ENCODE measurements around the gene CTCFL. TPM values are rescaled to one million over a fixed set of nuclear protein-coding genes. Genes with fewer than 3 reads are reported as not detected.
A peak's percentile ranks its signal among the peaks of the same experiment; 100 is the strongest.

CTCFL gene
- total RNA-seq, 2 donors from 2014 or later, result 10.8 TPM; not detected in 1

DNA sequence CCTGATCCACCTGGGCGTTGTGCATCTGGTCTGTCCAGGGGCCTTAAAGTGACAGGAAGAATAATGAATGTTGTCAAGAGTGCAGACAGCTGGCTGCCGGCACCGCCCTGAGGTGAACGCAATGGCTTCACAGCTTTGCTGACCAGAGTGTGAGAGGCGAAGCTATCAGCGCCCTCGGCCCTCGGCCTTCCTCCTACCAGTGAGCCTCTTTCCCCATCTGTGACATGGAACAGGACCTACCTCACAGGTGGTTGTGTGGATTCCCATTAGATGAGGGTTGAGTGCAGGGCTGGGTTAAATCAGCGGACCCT, 54.8 kb downstream of the CTCFL start:
- TF ChIP-seq, protein P1, sequence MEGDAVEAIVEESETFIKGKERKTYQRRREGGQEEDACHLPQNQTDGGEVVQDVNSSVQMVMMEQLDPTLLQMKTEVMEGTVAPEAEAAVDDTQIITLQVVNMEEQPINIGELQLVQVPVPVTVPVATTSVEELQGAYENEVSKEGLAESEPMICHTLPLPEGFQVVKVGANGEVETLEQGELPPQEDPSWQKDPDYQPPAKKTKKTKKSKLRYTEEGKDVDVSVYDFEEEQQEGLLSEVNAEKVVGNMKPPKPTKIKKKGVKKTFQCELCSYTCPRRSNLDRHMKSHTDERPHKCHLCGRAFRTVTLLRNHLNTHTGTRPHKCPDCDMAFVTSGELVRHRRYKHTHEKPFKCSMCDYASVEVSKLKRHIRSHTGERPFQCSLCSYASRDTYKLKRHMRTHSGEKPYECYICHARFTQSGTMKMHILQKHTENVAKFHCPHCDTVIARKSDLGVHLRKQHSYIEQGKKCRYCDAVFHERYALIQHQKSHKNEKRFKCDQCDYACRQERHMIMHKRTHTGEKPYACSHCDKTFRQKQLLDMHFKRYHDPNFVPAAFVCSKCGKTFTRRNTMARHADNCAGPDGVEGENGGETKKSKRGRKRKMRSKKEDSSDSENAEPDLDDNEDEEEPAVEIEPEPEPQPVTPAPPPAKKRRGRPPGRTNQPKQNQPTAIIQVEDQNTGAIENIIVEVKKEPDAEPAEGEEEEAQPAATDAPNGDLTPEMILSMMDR (IDR thresholded peaks at IDR 0.05), result no peak
- TF ChIP-seq POLR2AphosphoS5 (IDR thresholded peaks at IDR 0.05) (no peak), POLR2A (IDR thresholded peaks at IDR 0.05) (no peak)
- H3K27ac ChIP-seq, result no peak overlapping the region
- H3K9me3 ChIP-seq, result no peaks in the 10 kb centered on the region
- no peaks in the 10 kb centered on the region for H3K4me1 ChIP-seq (replicated peaks)
- no peak overlapping the region for H3K4me3 ChIP-seq
- no peaks in the 10 kb centered on the region for H3K36me3 ChIP-seq
- WGBS, result 81% methylated on average over 9 of the region's 9 CpGs
- DNase-seq (ENCODE audit: low spot score), result no peak
- intact Hi-C loops (cut with DNase I), result no loop called here
- H3K27me3 ChIP-seq (replicated peaks; ENCODE audit: insufficient read depth), result no peaks in the 10 kb centered on the region

DNA sequence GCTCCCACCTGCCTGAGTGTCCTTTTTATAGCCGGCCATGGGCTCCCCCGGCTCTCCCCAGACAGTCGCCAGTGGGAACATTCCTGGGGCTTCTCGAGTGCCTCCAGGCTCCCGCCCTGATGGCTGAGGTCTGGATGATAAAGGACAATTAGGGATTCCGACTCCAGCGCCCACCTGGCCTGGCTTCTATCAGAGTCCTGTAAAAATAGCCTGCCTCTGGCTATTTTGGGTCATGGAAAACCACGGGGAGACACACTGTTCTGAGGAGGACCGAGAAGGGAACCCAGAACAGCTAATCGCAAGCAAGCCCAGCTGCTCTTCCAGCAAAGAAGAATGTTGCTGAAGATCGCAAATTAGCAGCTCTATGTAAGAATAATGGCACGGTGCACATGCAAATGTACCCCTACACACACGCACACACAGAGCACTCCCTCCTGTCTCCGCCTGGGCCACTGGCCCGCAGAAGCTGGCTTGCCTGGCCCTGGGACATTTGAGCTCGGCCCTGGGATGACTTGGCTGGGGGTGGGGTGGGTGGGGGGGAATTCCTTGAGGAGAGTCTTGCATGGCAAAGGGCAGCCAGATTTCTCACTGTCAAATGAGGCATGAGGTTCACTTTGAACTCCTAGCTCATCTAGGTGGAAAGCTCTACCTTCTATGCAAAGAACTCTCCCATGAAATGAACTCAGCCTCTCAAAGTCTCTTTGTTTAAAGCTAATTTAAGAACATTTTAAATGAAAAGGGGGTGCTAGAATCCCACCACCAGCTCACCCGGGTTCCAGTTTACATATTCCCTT, 55.3 kb downstream of the CTCFL start:
- H3K27me3 ChIP-seq (replicated peaks; ENCODE audit: insufficient read depth), result no peaks in the 10 kb centered on the region
- no peak for DNase-seq (ENCODE audit: low spot score)
- no peak overlapping the region for H3K27ac ChIP-seq
- no peaks in the 10 kb centered on the region for H3K36me3 ChIP-seq
- TF ChIP-seq, protein P1 (IDR thresholded peaks at IDR 0.05), result no peak
- peak; percentile 5 for TF ChIP-seq POLR2AphosphoS5 (IDR thresholded peaks at IDR 0.05)
- no peak for TF ChIP-seq POLR2A (IDR thresholded peaks at IDR 0.05)
- H3K4me3 ChIP-seq, result no peak overlapping the region
- H3K4me1 ChIP-seq (replicated peaks), result no peaks in the 10 kb centered on the region
- WGBS, result 38% methylated on average over 17 of the region's 17 CpGs
- intact Hi-C loops (cut with DNase I), result no loop called here
- no peaks in the 10 kb centered on the region for H3K9me3 ChIP-seq

DNA sequence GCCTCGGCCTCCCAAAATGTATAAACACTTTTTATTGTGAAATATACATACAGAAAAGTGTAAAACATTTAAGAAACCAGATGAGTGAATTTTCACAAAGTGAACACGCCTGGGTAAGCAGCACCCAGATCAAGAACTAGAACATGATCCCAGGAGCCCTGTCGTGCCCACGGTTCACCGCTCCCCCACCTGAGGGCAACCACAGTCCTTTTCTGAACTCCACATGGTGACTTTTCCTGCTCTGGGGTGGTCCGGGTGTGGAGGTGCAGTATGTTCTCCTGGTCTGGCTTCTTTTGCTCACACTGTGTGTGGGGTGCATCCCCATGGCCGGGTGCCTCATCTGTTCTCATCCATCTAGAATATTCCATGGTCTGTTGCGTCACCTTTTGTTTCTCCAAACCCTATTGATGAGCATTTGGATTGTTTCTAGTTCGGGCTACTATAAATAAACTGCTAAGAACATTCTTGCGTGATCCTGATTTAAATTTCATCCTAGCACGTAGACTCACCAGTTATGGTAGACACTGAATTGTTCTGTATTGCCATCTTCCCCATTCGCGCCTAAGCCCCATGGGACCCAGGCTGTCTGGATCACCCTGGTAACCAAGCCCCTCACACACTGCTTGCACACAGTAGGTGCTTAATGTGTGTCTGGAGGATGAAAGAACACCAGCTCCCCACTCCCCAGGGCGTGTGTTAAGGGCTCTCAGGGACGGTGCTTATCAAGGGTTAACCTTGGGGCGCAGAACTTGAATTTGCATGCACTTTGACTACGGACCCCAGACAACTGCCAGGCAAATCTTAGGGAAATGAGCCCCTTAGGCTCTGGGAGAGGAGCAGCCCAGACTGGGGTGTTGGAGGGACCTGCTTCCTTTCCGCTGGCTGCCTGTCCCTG, 56.2 kb downstream of the CTCFL start:
- H3K9me3 ChIP-seq, result no peaks in the 10 kb centered on the region
- 82% methylated on average over 18 of the region's 18 CpGs for WGBS
- H3K27me3 ChIP-seq (replicated peaks; ENCODE audit: insufficient read depth), result no peaks in the 10 kb centered on the region
- no peaks in the 10 kb centered on the region for H3K36me3 ChIP-seq
- TF ChIP-seq POLR2A (IDR thresholded peaks at IDR 0.05), result no peak
- TF ChIP-seq, protein P1 (IDR thresholded peaks at IDR 0.05), result no peak
- no peak for TF ChIP-seq POLR2AphosphoS5 (IDR thresholded peaks at IDR 0.05)
- no peak overlapping the region for H3K4me3 ChIP-seq
- no peak for DNase-seq (ENCODE audit: low spot score)
- intact Hi-C loops (cut with DNase I), result no loop called here
- H3K27ac ChIP-seq, result no peak overlapping the region
- H3K4me1 ChIP-seq (replicated peaks), result no peaks in the 10 kb centered on the region

- Histone ChIP-seq H3K4me3 (no peak overlapping the region), H3K27ac (no peak overlapping the region), H3K4me1 (replicated peaks) (no peaks in the 10 kb centered on the region), H3K36me3 (no peaks in the 10 kb centered on the region), H3K9me3 (no peaks in the 10 kb centered on the region), H3K27me3 (replicated peaks; ENCODE audit: insufficient read depth) (no peaks in the 10 kb centered on the region)
- TF ChIP-seq, protein P1 (IDR thresholded peaks at IDR 0.05), result no peak
- TF ChIP-seq POLR2AphosphoS5 (IDR thresholded peaks at IDR 0.05) (no peak), POLR2A (IDR thresholded peaks at IDR 0.05) (no peak)
- WGBS, result 53% methylated on average over 6 of the region's 6 CpGs
- intact Hi-C loops (cut with DNase I), result no loop called here
- no peak for DNase-seq (ENCODE audit: low spot score)
Measured at GRCh38 chr20:57467742-57468141, 57.2 kb downstream of the CTCFL start.
